K562 (cell line): ENCODE measurements around the gene UBE2J2. TPM values are rescaled to one million over a fixed set of nuclear protein-coding genes. Genes with fewer than 3 reads are reported as not detected.

Experiments used
- ATAC-seq: fragments of 200-7000 bp; cut with Tn5 transposase; 3 replicates; pipeline ENCODE4 v1.9.1; 2020; ENCODE audit warnings: moderate library complexity
- BruUV-seq: library from RNA; stranded (reverse); fragments of 400-500 nt; replicated peaks from 2 replicates; lab custom pipeline; 2021; lab: Mats Ljungman, UMichigan
- CTCF ChIA-PET: fragments of 300-600 bp; formaldehyde crosslinking; extraction: SDS; loops from one replicate; lab custom pipeline; 2021; ENCODE audit warnings: low intra/inter-chr PET ratio; lab: Yijun Ruan, JAX
- POLR2A ChIA-PET: fragments of 300-600, 350-650 bp; sonication (Branson Sonifier 250); formaldehyde crosslinking; extraction: SDS; loops from one replicate; lab custom pipeline; 2021; ENCODE audit warnings: antibody characterized with exemption, inconsistent platforms; lab: Yijun Ruan, JAX
- DNase-seq, 4 experiments: peaks; one replicate each; pipeline versions ENCODE4 v3.0.0 to v3.0.0-alpha.2; 2011 to 2018; ENCODE audit warnings: low spot score in 3 of 4, mixed read lengths in 3 of 4; ENCODE audit errors: extremely low read depth in 1 of 4
- FAIRE-seq: peaks from 2 replicates; lab custom pipeline; 2011; peaks lifted over from hg19 to GRCh38; lab: Jason Lieb, UNC
- H2AFZ ChIP-seq: 2 replicates; pipeline ENCODE4 v1.6.0; 2011; ENCODE audit warnings: low read depth, low read length, control low read depth, inconsistent platforms
- H3K27ac ChIP-seq: fragments of 200-600 bp; 3 replicates; pipeline ENCODE4 v1.8.0; 2011; ENCODE audit warnings: low read depth, mild to moderate bottlenecking, control low read depth, inconsistent platforms, low read length, moderate library complexity, mixed read lengths; ENCODE audit errors: extremely low read depth
- H3K27me3 ChIP-seq, 2 experiments: fragments of 300-600 bp in 1 of 2; 2 replicates in 1 of 2; 3 replicates in 1 of 2; pipeline versions ENCODE4 v1.6.0 to v1.8.0; 2011; ENCODE audit warnings: inconsistent platforms in 2 of 2, low read length in 2 of 2, mild to moderate bottlenecking in 1 of 2, mixed read lengths in 1 of 2, moderate library complexity in 1 of 2; ENCODE audit not compliant: control insufficient read depth in 2 of 2, insufficient read depth in 2 of 2
- H3K36me3 ChIP-seq: fragments of 300-600 bp; 3 replicates; pipeline ENCODE4 v1.8.0; 2011; ENCODE audit warnings: mild to moderate bottlenecking, low read length, inconsistent platforms; ENCODE audit not compliant: control insufficient read depth, insufficient read depth
- H3K4me1 ChIP-seq, 2 experiments: fragments of 200-600 bp in 1 of 2; replicated peaks in 1 of 2; 2 replicates in 1 of 2; 3 replicates in 1 of 2; pipeline versions ENCODE4 v1.5.1 to v1.8.0; 2011; ENCODE audit warnings: inconsistent platforms in 2 of 2, low read length in 2 of 2, mild to moderate bottlenecking in 1 of 2, mixed read lengths in 1 of 2, moderate library complexity in 1 of 2; ENCODE audit not compliant: control insufficient read depth in 2 of 2, insufficient read depth in 2 of 2
- H3K4me2 ChIP-seq: 2 replicates; pipeline ENCODE4 v1.6.1; 2011; ENCODE audit warnings: low read length, control low read depth, inconsistent platforms, mixed read lengths; ENCODE audit not compliant: insufficient read depth
- H3K4me3 ChIP-seq: fragments of 200-600 bp; sonication (generic), shearing (Covaris generic); 2 replicates; pipeline ENCODE4 v1.5.1; 2016; ENCODE audit warnings: control low read depth, inconsistent platforms
- H3K79me2 ChIP-seq: fragments of 200-600 bp; 3 replicates; pipeline ENCODE4 v1.8.0; 2011; ENCODE audit warnings: low read length, inconsistent platforms; ENCODE audit not compliant: control insufficient read depth, insufficient read depth
- H3K9ac ChIP-seq, 2 experiments: 2 replicates each; pipeline versions ENCODE4 v1.6.0 to v1.6.1; 2011; ENCODE audit warnings: low read depth in 2 of 2, low read length in 2 of 2, control low read depth in 1 of 2, inconsistent platforms in 1 of 2, mild to moderate bottlenecking in 1 of 2, mixed read lengths in 1 of 2; ENCODE audit not compliant: insufficient read depth in 1 of 2
- H3K9me1 ChIP-seq: one replicate; pipeline ENCODE4 v1.6.0; 2011; ENCODE audit warnings: inconsistent platforms, mild to moderate bottlenecking, low read length, moderate library complexity; ENCODE audit not compliant: control insufficient read depth, insufficient read depth
- H3K9me3 ChIP-seq: replicated peaks from 2 replicates; pipeline ENCODE4 v1.5.1; 2011; ENCODE audit warnings: low read depth, low read length, inconsistent platforms; ENCODE audit not compliant: control insufficient read depth, insufficient read depth
- H4K20me1 ChIP-seq: replicated peaks from 2 replicates; pipeline ENCODE4 v1.6.1; 2011; ENCODE audit warnings: low read length, inconsistent platforms, mixed read lengths; ENCODE audit not compliant: control insufficient read depth, insufficient read depth
- CBX8 ChIP-seq: fragments of 200-600 bp; sonication (generic); IDR thresholded peaks from 2 replicates; pipeline ENCODE4 v1.6.1; 2012; ENCODE audit warnings: borderline replicate concordance, mixed run types, low read depth, mild to moderate bottlenecking, moderate library complexity, mixed read lengths, low read length, control low read depth, inconsistent platforms; ENCODE audit not compliant: poor library complexity, severe bottlenecking; ENCODE audit errors: extremely low read depth
- EGR1 ChIP-seq: fragments of 450-650 bp; conservative IDR thresholded peaks from 2 replicates; pipeline ENCODE4 v1.6.1; 2017; ENCODE audit warnings: mild to moderate bottlenecking
- FOXA3 ChIP-seq, 2 experiments: fragments of 450-650 bp in 1 of 2; sonication (generic) in 1 of 2; formaldehyde crosslinking; IDR thresholded peaks in 1 of 2; conservative IDR thresholded peaks in 1 of 2; 2 replicates each; pipeline versions ENCODE4 v1.4.0 to v1.8.0; 2020 to 2022; ENCODE audit warnings: mild to moderate bottlenecking in 2 of 2, missing genetic modification reagents in 1 of 2
- GABPA ChIP-seq: fragments of 200-800 bp; sonication (Bioruptor generic); conservative IDR thresholded peaks from 2 replicates; pipeline ENCODE4 v1.6.1; 2016; ENCODE audit warnings: low read depth, missing genetic modification characterization, missing compliant biosample characterization
- HBP1 ChIP-seq: fragments of 450-650 bp; formaldehyde crosslinking; IDR thresholded peaks from 2 replicates; pipeline ENCODE4 v1.4.0; 2022; ENCODE audit warnings: missing genetic modification characterization
- POLR2AphosphoS2 ChIP-seq: IDR thresholded peaks from 2 replicates; pipeline ENCODE4 v1.6.1; 2012; ENCODE audit warnings: low read length, improper control_type of control experiment
- PRDM10 ChIP-seq: fragments of 450-650 bp; IDR thresholded peaks from 2 replicates; pipeline ENCODE4 v1.6.1; 2018; ENCODE audit not compliant: partially characterized antibody
- SUPT5H ChIP-seq: fragments of 450-650 bp; IDR thresholded peaks from 2 replicates; pipeline ENCODE4 v1.6.1; 2016
- TFAM ChIP-seq: fragments of 250-450 bp; sonication (Bioruptor Pico); conservative IDR thresholded peaks from 2 replicates; pipeline ENCODE4 v1.5.0; 2021; ENCODE audit warnings: mild to moderate bottlenecking, moderate library complexity
- TFAP4 ChIP-seq: sonication (generic); formaldehyde crosslinking; IDR thresholded peaks from 2 replicates; pipeline ENCODE4 v1.8.0; 2022; ENCODE audit warnings: missing genetic modification reagents, mild to moderate bottlenecking, moderate library complexity, borderline replicate concordance
- ZBTB2 ChIP-seq: fragments of 450-650 bp; IDR thresholded peaks from 2 replicates; pipeline ENCODE4 v1.6.1; 2016; ENCODE audit warnings: antibody characterized with exemption
- ZNF668 ChIP-seq: fragments of 250-450 bp; sonication (Bioruptor Pico); IDR thresholded peaks from 2 replicates; pipeline ENCODE4 v1.8.0; 2022; ENCODE audit warnings: mild to moderate bottlenecking, inconsistent platforms
- WGBS: fragments of 100-300 bp; shearing (Covaris generic); methylation state at CpG from one replicate; pipeline ENCODE4 v1.1.6; 2016; ENCODE audit warnings: low coverage, mixed read lengths; ENCODE audit not compliant: insufficient coverage; ENCODE audit errors: missing lambda C conversion rate; 5-methylcytosine and 5-hydroxymethylcytosine counted together
- in situ Hi-C: fragments of 300-500 bp; cut with MboI; formaldehyde crosslinking; loops from 4 replicates; pipeline ENCODE4 v1.15.0; 2018; ENCODE audit warnings: inconsistent platforms, mixed read lengths
- intact Hi-C: fragments of 100-400 bp; cut with micrococcal nuclease; formaldehyde crosslinking; loops from 2 replicates; pipeline ENCODE4 v1.14.2; 2022
- polyA plus RNA-seq, 8 experiments: library from polyadenylated mRNA; depleted of rRNA in 4 of 8; stranded (reverse) in 5 of 8; unstranded in 3 of 8; fragments of >200 nt; fragmentation: Nextera tagmentation in 2 of 8; fragmentation: Illumina TruSeq in 1 of 8; extraction: Ambion mirVana in 2 of 8; extraction: Trizol in 1 of 8; gene quantifications; 2 replicates each; pipeline versions ENCODE4 v1.2.1 to v1.2.3, GENCODE V29; 2011 to 2014; ENCODE audit warnings: inconsistent platforms in 1 of 8, missing spikeins in 1 of 8
- total RNA-seq, 7 experiments: library from RNA; depleted of rRNA in 6 of 7; stranded (reverse); fragments of >200 nt in 6 of 7; fragmentation: Illumina TruSeq in 2 of 7; extraction: Trizol in 2 of 7; gene quantifications; 2 replicates each; pipeline versions ENCODE4 v1.2.1 to v1.2.3, GENCODE V29; 2011 to 2021; ENCODE audit warnings: low replicate concordance in 1 of 7

The UBE2J2 gene
- total and polyA plus RNA-seq, 9 of the 15 experiments (the other 6 are each of a cell fraction or from before 2014, with no cell fraction given), result 0.93 to 112 (median 75.5) TPM

- peak overlapping the region; percentile 87 to 97 for H3K9ac ChIP-seq
- no peaks in the 10 kb centered on the region for H3K27me3 ChIP-seq
- H3K4me3 ChIP-seq, result peak overlapping the region; percentile 94
- BruUV-seq, result no TSS peak
- in situ Hi-C loops, result no loop called here
- peak; percentile 4 for ATAC-seq
- peaks cover 54% of the 10 kb centered on the region for H3K79me2 ChIP-seq
- H3K9me1 ChIP-seq, result peaks cover 3% of the 10 kb centered on the region
- H3K4me1 ChIP-seq, result peaks cover 36 to 97% of the 10 kb centered on the region in 2 experiments
- ChIA-PET POLR2A (interaction anchor here (0.7 to 3.5 kb wide), 7 partner anchors 10 to 196 kb away, joined by 3 to 30 read pairs (median 3); no protein-coding TSS in a partner anchor), CTCF (interaction anchor here (0.7 kb wide), 1 partner anchor 742 kb away, joined by 3 read pairs; no protein-coding TSS in a partner anchor)
- DNase-seq, result peak in 2 of 4 experiments; percentile 41 to 67
- FAIRE-seq, result peak; percentile 71
- peaks cover 22% of the 10 kb centered on the region for H4K20me1 ChIP-seq
- H3K27ac ChIP-seq, result peak overlapping the region; percentile 96
- H3K4me2 ChIP-seq, result peak overlapping the region; percentile 88
- peaks cover 54% of the 10 kb centered on the region for H3K36me3 ChIP-seq
- H2AFZ ChIP-seq, result peak overlapping the region; percentile 68
- WGBS, result 13% methylated on average over 44 of the region's 57 CpGs
- no peaks in the 10 kb centered on the region for H3K9me3 ChIP-seq
- intact Hi-C loops, result loop anchor here (2.0 to 10.0 kb wide), 3 partner anchors 15 to 915 kb away; partner anchors contain the start of genes AURKAIP1, CPTP, INTS11 and SKI
- TF ChIP-seq FOXA3 (CRISPR knock-in tag; conservative IDR thresholded peaks at IDR 0.05 in 1 of 2, IDR thresholded peaks at IDR 0.05 in 1 of 2) (peak in 1 of 2 experiments; percentile 5; a peak in 1 of 4 replicates), ZNF668 (CRISPR knock-in tag) (no peak), ZBTB2 (no peak), HBP1 (CRISPR knock-in tag) (no peak), CBX8 (no peak), EGR1 (peak; percentile 36; the same call in 1 of the 2 replicates), TFAM (CRISPR knock-in tag) (no peak), TFAP4 (CRISPR knock-in tag) (peak; percentile 60), POLR2AphosphoS2 (peak; percentile 81; the same call in 1 of the 2 replicates), PRDM10 (no peak), SUPT5H (peak; percentile 53), GABPA (no peak)
These were observed 35.8 kb upstream of the UBE2J2 start for GRCh38 chr1:1309251-1310108.
